Lung (tissue), 12 donors: Measurements from ENCODE around the gene LPGAT1. TPM values are rescaled to one million over a fixed set of nuclear protein-coding genes. Genes with fewer than 3 reads are reported as not detected.

Source experiments
- ATAC-seq: fragments of 200-7000 bp; cut with Tn5 transposase; one replicate; pipeline ENCODE4 v1.9.1; 2020; ENCODE audit warnings: moderate number of reproducible peaks; ENCODE audit not compliant: insufficient read depth, low FRiP score
- DNase-seq, 3 donors: peaks; one replicate each; pipeline ENCODE4 v3.0.0-alpha.2; 2013 to 2017
- H3K27ac ChIP-seq, 2 donors: one replicate each; pipeline ENCODE4 v1.5.1; 2013; ENCODE audit warnings: mild to moderate bottlenecking in 2 of 2, moderate library complexity in 2 of 2, control low read depth in 1 of 2, inconsistent platforms in 1 of 2, low read depth in 1 of 2, low read length in 1 of 2
- H3K27me3 ChIP-seq, 3 donors: one replicate each; pipeline ENCODE4 v1.5.1; 2013; ENCODE audit warnings: low read length in 2 of 3; ENCODE audit not compliant: control insufficient read depth in 3 of 3, insufficient read depth in 3 of 3
- H3K36me3 ChIP-seq, 4 donors: one replicate each; pipeline ENCODE4 v1.5.1; 2013; ENCODE audit warnings: low read length in 4 of 4, mild to moderate bottlenecking in 1 of 4, moderate library complexity in 1 of 4; ENCODE audit not compliant: control insufficient read depth in 4 of 4, insufficient read depth in 4 of 4
- H3K4me1 ChIP-seq, 5 donors: one replicate each; pipeline ENCODE4 v1.5.1; 2013; ENCODE audit warnings: low read length in 5 of 5, mild to moderate bottlenecking in 2 of 5, moderate library complexity in 1 of 5; ENCODE audit not compliant: control insufficient read depth in 5 of 5, insufficient read depth in 5 of 5
- H3K4me3 ChIP-seq: one replicate; pipeline ENCODE4 v1.5.1; 2013; ENCODE audit warnings: mild to moderate bottlenecking, control low read depth, moderate library complexity
- H3K9ac ChIP-seq, 2 donors: one replicate each; pipeline ENCODE4 v1.5.1; 2013; ENCODE audit warnings: low read length in 2 of 2, control low read depth in 1 of 2; ENCODE audit not compliant: insufficient read depth in 1 of 2
- H3K9me3 ChIP-seq, 4 donors: one replicate each; pipeline ENCODE4 v1.5.1; 2013; ENCODE audit warnings: low read length in 3 of 4, mild to moderate bottlenecking in 1 of 4, moderate library complexity in 1 of 4; ENCODE audit not compliant: control insufficient read depth in 4 of 4, insufficient read depth in 3 of 4
- WGBS, 2 donors: extraction: QIAGEN DNeasy Blood & Tissue Kit; methylation state at CpG; one replicate each; pipeline ENCODE4 v1.1.7; 2013; 5-methylcytosine and 5-hydroxymethylcytosine counted together
- polyA plus RNA-seq, 2 donors: library from polyadenylated mRNA; stranded (reverse); fragments of 200-250 nt; gene quantifications; one replicate each; pipeline ENCODE4 v1.2.1, GENCODE V29; 2013
- total RNA-seq, 2 donors: library from RNA; depleted of rRNA in 1 of 2; stranded (reverse); fragments of >200 nt in 1 of 2; gene quantifications; one replicate each; pipeline ENCODE4 v1.2.1, GENCODE V29; 2014 to 2021
- TF ChIP-seq, protein P1 (sequence below): IDR thresholded peaks from 2 replicates; pipeline ENCODE4 v1.5.1; 2012; ENCODE audit warnings: mild to moderate bottlenecking; ENCODE audit errors: control extremely low read depth, extremely low read depth
- donor health status: control.
- donor health status: control.
- donor health status: Bipolar disorder and iron deficiency.
- donor health status: healthy.
- donor health status: DM: yes; HTN: yes; CAD: no.

Gene LPGAT1
- total and polyA plus RNA-seq, 4 donors: 4.9 to 41.9 (median 25.5) TPM

DNA sequence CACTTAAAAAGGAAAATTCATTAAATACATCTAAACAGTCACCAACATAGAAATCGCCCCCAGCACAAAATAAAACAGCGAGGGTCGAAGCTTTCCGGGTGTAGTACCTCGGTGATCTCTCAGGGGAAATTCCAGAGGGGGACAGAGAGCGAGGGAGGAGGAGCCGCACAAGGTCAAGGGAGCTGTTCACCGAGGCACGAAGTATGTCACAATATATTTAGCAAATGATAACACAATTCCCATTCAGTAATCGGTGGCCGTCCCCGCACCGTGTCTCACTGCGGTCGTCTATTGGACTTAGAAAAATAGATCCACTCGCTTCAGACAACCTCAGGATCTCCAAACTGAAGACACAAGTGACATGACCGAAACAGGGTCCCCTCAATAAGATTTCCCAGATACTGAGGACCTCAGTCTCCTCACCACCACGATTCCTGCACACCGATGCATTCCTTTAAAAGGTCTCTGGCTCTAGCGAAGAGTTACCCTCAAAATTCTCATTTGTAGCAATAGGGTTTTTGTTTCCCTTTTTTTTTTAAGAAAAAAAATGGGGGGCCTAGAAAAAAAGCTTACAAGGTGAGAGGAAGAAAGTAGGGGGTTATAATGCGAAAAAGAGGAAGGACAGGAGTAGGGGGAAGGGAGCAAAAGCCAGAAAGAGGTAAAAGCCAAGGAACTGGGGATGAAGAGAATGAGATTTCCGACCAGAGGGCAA is 1.1 kb downstream of the LPGAT1 start:
- DNase-seq: peak; percentile 44 to 52 (median 46)
- peak overlapping the region; percentile 84 to 95 for H3K27ac ChIP-seq
- peak overlapping the region; percentile 85 for H3K4me3 ChIP-seq
- ATAC-seq: no peak
- no peaks in the 10 kb centered on the region for H3K9me3 ChIP-seq
- peaks cover 0 to 4% (median 0%) of the 10 kb centered on the region in 3 donors for H3K27me3 ChIP-seq
- H3K9ac ChIP-seq: peak overlapping the region in 1 of 2 donors; percentile 9
- TF ChIP-seq, protein P1, sequence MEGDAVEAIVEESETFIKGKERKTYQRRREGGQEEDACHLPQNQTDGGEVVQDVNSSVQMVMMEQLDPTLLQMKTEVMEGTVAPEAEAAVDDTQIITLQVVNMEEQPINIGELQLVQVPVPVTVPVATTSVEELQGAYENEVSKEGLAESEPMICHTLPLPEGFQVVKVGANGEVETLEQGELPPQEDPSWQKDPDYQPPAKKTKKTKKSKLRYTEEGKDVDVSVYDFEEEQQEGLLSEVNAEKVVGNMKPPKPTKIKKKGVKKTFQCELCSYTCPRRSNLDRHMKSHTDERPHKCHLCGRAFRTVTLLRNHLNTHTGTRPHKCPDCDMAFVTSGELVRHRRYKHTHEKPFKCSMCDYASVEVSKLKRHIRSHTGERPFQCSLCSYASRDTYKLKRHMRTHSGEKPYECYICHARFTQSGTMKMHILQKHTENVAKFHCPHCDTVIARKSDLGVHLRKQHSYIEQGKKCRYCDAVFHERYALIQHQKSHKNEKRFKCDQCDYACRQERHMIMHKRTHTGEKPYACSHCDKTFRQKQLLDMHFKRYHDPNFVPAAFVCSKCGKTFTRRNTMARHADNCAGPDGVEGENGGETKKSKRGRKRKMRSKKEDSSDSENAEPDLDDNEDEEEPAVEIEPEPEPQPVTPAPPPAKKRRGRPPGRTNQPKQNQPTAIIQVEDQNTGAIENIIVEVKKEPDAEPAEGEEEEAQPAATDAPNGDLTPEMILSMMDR: no peak
- peaks cover 0 to 5% (median 2%) of the 10 kb centered on the region in 4 donors for H3K36me3 ChIP-seq
- 25 to 34% methylated on average over 22 of the region's 22 CpGs for WGBS, 2 donors
- peaks cover 0 to 12% (median 3%) of the 10 kb centered on the region in 5 donors for H3K4me1 ChIP-seq

DNA sequence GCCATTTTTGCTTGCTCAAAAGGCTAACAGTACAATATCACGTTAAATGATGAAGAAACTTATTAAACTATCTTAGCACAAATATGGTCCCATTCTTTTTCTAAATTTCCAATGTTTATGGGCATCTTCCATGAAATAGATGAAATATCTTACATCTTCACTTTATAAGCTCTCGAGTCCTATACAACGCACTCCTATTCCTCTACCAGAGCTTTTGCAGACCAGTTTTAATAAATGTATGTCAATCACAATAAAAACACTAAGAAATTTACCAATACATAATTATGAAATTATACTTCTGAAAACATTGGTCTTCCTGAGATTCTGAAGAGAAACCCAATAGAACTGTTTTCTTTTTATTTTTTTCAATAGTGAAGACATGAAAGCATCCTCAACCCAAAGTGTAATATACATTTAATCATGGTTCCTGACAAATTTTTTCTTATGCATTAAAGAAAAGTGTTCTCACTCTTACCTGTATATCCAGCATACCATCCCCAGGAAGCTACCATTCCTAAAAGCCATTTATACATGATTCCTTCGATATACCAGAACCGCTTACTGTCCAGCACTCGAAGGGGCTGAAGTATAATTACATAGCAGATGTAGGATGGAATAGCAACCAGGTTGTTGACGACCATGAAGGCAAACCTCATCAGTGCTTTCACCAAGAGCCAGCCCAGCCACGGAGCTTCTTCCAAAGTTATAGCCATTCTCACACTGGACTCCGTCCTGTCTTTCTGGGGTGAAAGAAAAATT is 1.8 kb downstream of the LPGAT1 start:
- 89 to 91% methylated on average over 9 of the region's 9 CpGs for WGBS, 2 donors
- Histone ChIP-seq H3K9ac (no peak overlapping the region), H3K27me3 (peaks cover 0 to 4% (median 0%) of the 10 kb centered on the region in 3 donors), H3K4me1 (peaks cover 0 to 12% (median 3%) of the 10 kb centered on the region in 5 donors), H3K4me3 (no peak overlapping the region), H3K36me3 (peaks cover 1 to 7% (median 6%) of the 10 kb centered on the region in 4 donors), H3K9me3 (no peaks in the 10 kb centered on the region), H3K27ac (peak overlapping the region in 1 of 2 donors; percentile 10)
- DNase-seq (no peak), ATAC-seq (no peak)
- TF ChIP-seq, protein P1: no peak

DNA sequence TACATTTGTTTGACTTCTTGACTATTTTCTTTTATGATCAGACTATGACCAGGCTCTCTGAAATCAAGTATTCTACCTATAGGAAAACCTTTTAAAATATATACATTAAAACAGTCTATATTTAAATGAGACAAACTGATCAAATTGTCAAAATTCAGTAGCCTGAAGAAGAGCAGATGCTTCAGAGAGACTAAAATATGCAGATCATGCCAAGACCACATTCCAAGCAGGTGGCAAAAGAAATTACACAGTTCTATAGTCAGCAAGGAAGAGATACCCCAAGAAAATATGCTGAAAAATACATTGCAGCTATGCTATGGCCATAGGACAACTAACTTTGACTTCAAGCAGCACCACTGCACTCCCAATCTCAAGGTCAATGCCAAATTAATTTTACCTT is 3.5 kb downstream of the LPGAT1 start:
- ATAC-seq: no peak
- H3K4me3 ChIP-seq: no peak overlapping the region

More for the DNA sequence above, 3.5 kb downstream of the LPGAT1 start:
- H3K27me3 ChIP-seq: peaks cover 0 to 4% (median 0%) of the 10 kb centered on the region in 3 donors
- no peak overlapping the region for H3K9ac ChIP-seq
- H3K36me3 ChIP-seq: peaks cover 1 to 9% (median 6%) of the 10 kb centered on the region in 4 donors
- TF ChIP-seq, protein P1: no peak
- DNase-seq: no peak
- H3K4me1 ChIP-seq: peaks cover 0 to 12% (median 3%) of the 10 kb centered on the region in 5 donors
- H3K27ac ChIP-seq: no peak overlapping the region
- no peaks in the 10 kb centered on the region for H3K9me3 ChIP-seq
